ENCODE results near the gene HMGXB3.

DNA sequence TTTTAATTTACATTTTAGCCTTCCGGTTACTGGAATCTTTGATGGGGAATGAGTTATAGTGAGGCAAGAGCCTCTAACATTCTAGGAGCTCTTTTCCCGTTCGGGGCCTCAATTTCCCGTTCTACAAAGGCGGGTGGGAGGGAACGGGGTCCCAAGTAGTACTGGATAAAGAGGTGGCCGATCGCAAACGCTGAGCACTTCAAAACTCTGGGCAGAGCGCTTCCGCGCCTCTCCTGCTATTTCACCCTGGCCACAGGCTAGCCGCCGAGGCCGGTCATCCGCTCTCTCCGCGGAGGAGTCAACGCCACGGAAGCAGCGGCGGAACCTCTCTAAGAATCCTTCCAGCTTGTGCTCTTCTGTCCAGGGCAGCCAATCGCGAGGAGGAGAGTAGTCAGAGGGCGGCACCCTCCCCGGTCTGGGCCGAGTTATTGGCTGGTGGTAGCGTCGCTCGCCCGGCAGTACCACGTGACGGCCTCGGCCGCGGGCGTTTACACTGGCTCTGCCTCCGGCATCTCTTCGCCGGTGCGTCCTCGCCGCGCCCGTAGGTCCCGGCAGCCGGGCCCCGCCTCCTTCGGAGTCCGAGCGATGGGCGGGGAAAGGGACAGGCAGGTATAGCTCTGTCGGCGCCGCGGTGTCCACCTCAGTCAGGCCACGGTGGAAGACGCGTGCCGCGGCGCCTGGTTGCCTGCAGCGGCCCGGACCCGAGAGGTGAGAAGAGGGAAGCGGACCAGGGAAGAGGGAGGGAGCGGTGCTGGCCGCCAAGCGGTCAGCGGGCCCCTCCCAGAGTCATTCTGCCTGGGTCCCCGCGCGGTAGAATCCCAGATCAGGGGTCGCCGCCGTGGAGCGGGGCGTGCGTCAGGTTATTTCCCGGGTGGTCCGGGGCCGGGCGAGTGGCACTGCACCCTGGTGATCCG, 40.0 kb upstream of the HMGXB3 start, which contains the start of gene SLC26A2:
- TF ChIP-seq GLIS3 (CRISPR knock-in tag; IDR thresholded peaks at IDR 0.05) (no peak), ZC3H10 (CRISPR knock-in tag; IDR thresholded peaks at IDR 0.05) (no peak)
